DOHH2 (cell line): ENCODE results near the gene C4orf36.

Source experiments
- H3F3A ChIP-seq: fragments of 200-600 bp; sonication (generic), shearing (Covaris generic); 2 replicates; pipeline ENCODE4 v1.6.0; 2016; ENCODE audit warnings: antibody characterized with exemption, mild to moderate bottlenecking; ENCODE audit not compliant: control insufficient read depth, insufficient read depth
- H3K27ac ChIP-seq: fragments of 200-600 bp; sonication (generic); 2 replicates; pipeline ENCODE4 v1.5.1; 2014; ENCODE audit warnings: low read depth, mild to moderate bottlenecking, low read length, moderate library complexity
- H3K27me3 ChIP-seq: fragments of 200-600 bp; sonication (generic); 2 replicates; pipeline ENCODE4 v1.6.1; 2014; ENCODE audit warnings: mild to moderate bottlenecking, low read length, mixed read lengths; ENCODE audit not compliant: control insufficient read depth
- H3K36me3 ChIP-seq: fragments of 200-600 bp; sonication (generic); 2 replicates; pipeline ENCODE4 v1.6.1; 2014; ENCODE audit warnings: mild to moderate bottlenecking, low read length, moderate library complexity, mixed read lengths; ENCODE audit not compliant: control insufficient read depth
- H3K4me1 ChIP-seq: fragments of 200-600 bp; sonication (generic); 2 replicates; pipeline ENCODE4 v1.6.1; 2014; ENCODE audit warnings: mild to moderate bottlenecking, low read length, mixed read lengths; ENCODE audit not compliant: control insufficient read depth
- H3K4me2 ChIP-seq: fragments of 200-600 bp; sonication (generic); 2 replicates; pipeline ENCODE4 v1.6.0; 2014; ENCODE audit warnings: mild to moderate bottlenecking, low read length, moderate library complexity
- H3K4me3 ChIP-seq: fragments of 200-600 bp; sonication (generic); 2 replicates; pipeline ENCODE4 v1.5.1; 2014; ENCODE audit warnings: mild to moderate bottlenecking, low read length, mixed read lengths
- H3K79me2 ChIP-seq: fragments of 200-600 bp; sonication (generic); 2 replicates; pipeline ENCODE4 v1.6.1; 2014; ENCODE audit warnings: mild to moderate bottlenecking, low read length, mixed read lengths; ENCODE audit not compliant: control insufficient read depth
- H3K9me2 ChIP-seq: fragments of 200-600 bp; sonication (generic); replicated peaks from 2 replicates; pipeline ENCODE4 v1.6.1; 2014; ENCODE audit warnings: mild to moderate bottlenecking, low read length, mixed read lengths; ENCODE audit not compliant: control insufficient read depth
- H3K9me3 ChIP-seq: fragments of 200-600 bp; sonication (generic); 2 replicates; pipeline ENCODE4 v1.6.1; 2014; ENCODE audit warnings: antibody characterized with exemption, low read length, mixed read lengths; ENCODE audit not compliant: control insufficient read depth, insufficient read depth
- H4K20me1 ChIP-seq: fragments of 200-600 bp; sonication (generic); 2 replicates; pipeline ENCODE4 v1.6.0; 2014; ENCODE audit warnings: low read depth, mild to moderate bottlenecking, antibody characterized with exemption, low read length, moderate library complexity; ENCODE audit not compliant: control insufficient read depth, insufficient read depth
- CTCF ChIP-seq: fragments of 200-600 bp; sonication (generic); IDR thresholded peaks from one replicate; pipeline ENCODE4 v1.5.1; 2014; ENCODE audit warnings: antibody characterized with exemption, mild to moderate bottlenecking, low read depth, low read length; ENCODE audit not compliant: poor library complexity, severe bottlenecking
- EZH2phosphoT487 ChIP-seq: fragments of 200-600 bp; sonication (generic); IDR thresholded peaks from 2 replicates; pipeline ENCODE4 v1.6.1; 2017; ENCODE audit warnings: borderline replicate concordance, mild to moderate bottlenecking, antibody characterized with exemption, low read length, moderate library complexity, mixed read lengths

The C4orf36 gene

GRCh38 chr4:86927843-86928395 is 35.7 kb upstream of the C4orf36 start:
- Histone ChIP-seq H4K20me1 (no peaks in the 10 kb centered on the region), H3K36me3 (no peaks in the 10 kb centered on the region), H3K4me2 (peak overlapping the region; percentile 53), H3K27me3 (no peaks in the 10 kb centered on the region), H3K9me3 (no peaks in the 10 kb centered on the region), H3K79me2 (no peaks in the 10 kb centered on the region), H3K27ac (no peak overlapping the region), H3K9me2 (no peaks in the 10 kb centered on the region), H3K4me3 (peak overlapping the region; percentile 43), H3K4me1 (peaks cover 46% of the 10 kb centered on the region), H3F3A (peaks cover 3% of the 10 kb centered on the region)
- TF ChIP-seq EZH2phosphoT487 = no peak
- no peak for TF ChIP-seq CTCF

GRCh38 chr4:86926435-86927086 is 34.3 kb upstream of the C4orf36 start:
- Histone ChIP-seq H3K9me2 (no peaks in the 10 kb centered on the region), H3K9me3 (no peaks in the 10 kb centered on the region), H3K4me2 (no peak overlapping the region), H3K4me1 (peaks cover 47% of the 10 kb centered on the region), H4K20me1 (no peaks in the 10 kb centered on the region), H3K36me3 (no peaks in the 10 kb centered on the region), H3K27me3 (no peaks in the 10 kb centered on the region), H3F3A (peaks cover 3% of the 10 kb centered on the region; the same call in 1 of the 2 replicates), H3K27ac (no peak overlapping the region), H3K4me3 (no peak overlapping the region), H3K79me2 (no peaks in the 10 kb centered on the region)
- TF ChIP-seq EZH2phosphoT487 (no peak), CTCF (no peak)

GRCh38 chr4:86924811-86925210 is 32.6 kb upstream of the C4orf36 start:
- H4K20me1 ChIP-seq = no peaks in the 10 kb centered on the region
- H3K9me2 ChIP-seq = no peaks in the 10 kb centered on the region
- H3K27ac ChIP-seq = no peak overlapping the region
- no peak for TF ChIP-seq CTCF
- no peak for TF ChIP-seq EZH2phosphoT487
- H3K4me1 ChIP-seq = peaks cover 29% of the 10 kb centered on the region
- H3K4me2 ChIP-seq = no peak overlapping the region
- H3K36me3 ChIP-seq = no peaks in the 10 kb centered on the region
- H3F3A ChIP-seq = peaks cover 3% of the 10 kb centered on the region; the same call in 1 of the 2 replicates
- no peaks in the 10 kb centered on the region for H3K27me3 ChIP-seq
- H3K79me2 ChIP-seq = no peaks in the 10 kb centered on the region
- no peak overlapping the region for H3K4me3 ChIP-seq
- no peaks in the 10 kb centered on the region for H3K9me3 ChIP-seq
